ENCODE data around the gene PRIM2.
"Not testable (repeated sequence)": the region's sequence is repeated elsewhere in the genome, so short reads cannot be mapped to it uniquely, and the experiment has no call there.

DNA sequence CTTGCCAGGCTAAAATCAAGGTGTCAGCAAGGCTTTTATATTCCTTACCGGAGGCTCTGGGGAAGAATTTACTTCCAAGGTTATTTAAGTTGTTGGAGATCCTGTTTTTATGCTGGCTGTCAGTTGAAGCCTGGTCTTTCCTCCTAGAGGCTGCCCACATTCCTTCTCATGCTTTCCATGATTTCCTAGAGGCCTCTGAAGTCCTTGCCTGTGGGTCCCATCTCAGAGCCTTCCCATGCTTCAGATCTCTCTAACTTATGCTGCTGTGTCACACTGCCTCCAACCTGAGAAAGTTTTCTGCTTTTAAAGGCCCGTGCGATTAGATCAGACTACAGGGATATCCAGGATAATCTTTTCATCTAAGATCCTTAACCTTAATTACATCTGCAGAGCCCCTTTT, 198.4 kb downstream of the PRIM2 start:
- TF ChIP-seq TCF4 (CRISPR knock-in tag; IDR thresholded peaks at IDR 0.05; ENCODE audit: borderline replicate concordance); PPARA (CRISPR knock-in tag; IDR thresholded peaks at IDR 0.05; ENCODE audit: borderline replicate concordance); BACH2 (CRISPR knock-in tag; IDR thresholded peaks at IDR 0.05; ENCODE audit: borderline replicate concordance); ZFP30 (CRISPR knock-in tag; IDR thresholded peaks at IDR 0.05); ZFP3 (CRISPR knock-in tag; IDR thresholded peaks at IDR 0.05); ZNF565 (CRISPR knock-in tag; conservative IDR thresholded peaks at IDR 0.05; ENCODE audit: low read depth); TSHZ2 (CRISPR knock-in tag; IDR thresholded peaks at IDR 0.05); ESRRG (CRISPR knock-in tag; IDR thresholded peaks at IDR 0.05); ARNTL (CRISPR knock-in tag; IDR thresholded peaks at IDR 0.05; ENCODE audit: borderline replicate concordance, low read depth): not testable (repeated sequence)
- TF ChIP-seq, protein P1, sequence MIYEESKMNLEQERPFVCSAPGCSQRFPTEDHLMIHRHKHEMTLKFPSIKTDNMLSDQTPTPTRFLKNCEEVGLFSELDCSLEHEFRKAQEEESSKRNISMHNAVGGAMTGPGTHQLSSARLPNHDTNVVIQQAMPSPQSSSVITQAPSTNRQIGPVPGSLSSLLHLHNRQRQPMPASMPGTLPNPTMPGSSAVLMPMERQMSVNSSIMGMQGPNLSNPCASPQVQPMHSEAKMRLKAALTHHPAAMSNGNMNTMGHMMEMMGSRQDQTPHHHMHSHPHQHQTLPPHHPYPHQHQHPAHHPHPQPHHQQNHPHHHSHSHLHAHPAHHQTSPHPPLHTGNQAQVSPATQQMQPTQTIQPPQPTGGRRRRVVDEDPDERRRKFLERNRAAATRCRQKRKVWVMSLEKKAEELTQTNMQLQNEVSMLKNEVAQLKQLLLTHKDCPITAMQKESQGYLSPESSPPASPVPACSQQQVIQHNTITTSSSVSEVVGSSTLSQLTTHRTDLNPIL (CRISPR knock-in tag; IDR thresholded peaks at IDR 0.05; ENCODE audit: low read depth), result not testable (repeated sequence)
